Fibroblast of the conjunctiva (primary cell): ENCODE results near the gene LGR4.
"Not testable (repeated sequence)": the region's sequence is repeated elsewhere in the genome, so short reads cannot be mapped to it uniquely, and the experiment has no call there.

Source experiments
- DNase-seq: peaks from one replicate; pipeline ENCODE4 v3.0.0-alpha.2; 2010; ENCODE audit warnings: low read depth

The LGR4 gene

GRCh38 chr11:27347359-27348339 is 124.9 kb downstream of the LGR4 start:
- no peak for DNase-seq

DNA sequence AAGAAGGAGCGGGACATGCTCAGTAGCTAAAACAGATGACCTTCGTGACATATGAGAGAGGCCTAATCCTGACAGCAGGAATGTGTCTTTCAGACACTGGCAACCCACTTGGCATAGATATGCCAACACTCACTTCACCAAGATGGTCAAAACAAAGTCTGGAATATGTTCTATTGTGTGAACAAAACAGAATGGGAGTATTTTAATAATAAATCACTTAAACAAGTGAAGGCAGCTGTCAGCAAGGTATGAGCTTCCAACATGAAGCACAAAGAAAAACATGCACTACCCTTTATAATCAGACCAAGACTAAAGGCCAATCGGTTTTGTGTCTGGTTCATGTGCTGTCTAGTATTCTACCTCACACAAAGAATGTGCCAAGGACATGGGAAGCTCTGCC is 132.6 kb downstream of the LGR4 start:
- DNase-seq = no peak

DNA sequence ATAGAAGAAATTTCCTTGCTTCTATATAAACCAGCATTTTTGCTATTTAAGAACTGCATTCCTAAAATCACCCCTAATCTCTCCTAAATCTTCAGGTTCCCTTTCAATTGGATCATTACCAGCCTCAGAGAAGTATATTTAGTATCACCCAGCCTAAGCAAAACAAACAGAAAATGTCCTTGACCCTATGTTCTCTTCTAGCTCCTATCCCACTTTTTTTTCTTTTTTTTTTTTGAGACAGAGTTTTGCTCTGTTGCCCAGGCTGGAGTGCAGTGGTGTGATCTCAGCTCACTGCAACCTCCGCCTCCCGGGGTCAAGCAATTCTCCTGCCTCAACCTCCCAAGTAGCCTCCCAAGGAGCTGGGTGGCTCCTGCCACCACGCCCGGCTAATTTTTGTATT is 137.8 kb downstream of the LGR4 start:
- not testable (repeated sequence) for DNase-seq

DNA sequence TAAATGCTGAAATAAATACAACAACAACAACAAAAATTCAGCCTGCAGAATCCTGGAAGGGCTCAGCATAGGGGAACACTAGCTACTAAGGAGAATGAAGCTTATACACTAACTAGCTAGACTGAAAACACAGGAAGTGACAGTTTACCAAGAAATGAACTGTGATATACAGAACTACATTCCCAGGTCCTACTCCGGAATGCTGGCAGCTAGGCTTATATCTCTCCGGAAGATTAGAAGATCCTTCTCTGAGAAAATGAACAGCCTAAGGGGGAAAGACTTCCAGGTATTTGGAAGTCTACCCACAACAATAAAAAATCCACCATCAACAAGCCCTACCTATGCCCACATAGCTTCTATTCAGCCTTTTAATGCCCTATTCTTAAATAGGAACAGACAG is 140.6 kb downstream of the LGR4 start:
- no peak for DNase-seq

DNA sequence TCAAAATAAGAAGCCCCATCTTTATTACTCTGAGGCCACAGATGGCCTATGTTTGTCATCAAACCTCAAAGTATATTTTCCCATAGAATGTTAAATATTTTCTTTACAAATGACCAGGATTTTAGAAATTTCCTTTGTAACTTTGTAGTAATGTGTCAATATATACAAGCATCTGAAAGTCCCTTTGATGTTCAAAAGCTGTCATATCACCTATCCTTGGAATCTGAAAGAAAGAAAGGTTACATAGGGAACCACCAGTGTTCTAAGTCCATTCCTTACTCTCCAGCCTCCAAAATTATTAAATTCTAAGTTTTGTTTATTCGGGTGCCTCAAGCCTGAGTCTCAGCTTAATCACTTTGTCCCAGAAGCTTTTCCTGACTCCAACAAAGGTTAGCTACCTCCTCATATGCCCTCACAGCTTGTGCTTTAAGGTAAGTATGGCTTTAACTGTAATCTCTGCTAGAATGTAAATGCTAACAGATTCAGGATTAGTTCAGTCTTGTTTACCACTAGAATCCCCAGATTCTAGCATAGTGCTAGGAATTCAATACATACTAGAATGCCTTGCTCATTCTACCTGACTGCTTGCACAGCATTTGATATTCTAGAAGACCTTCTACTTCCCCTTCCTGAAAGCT is 141.8 kb downstream of the LGR4 start:
- no peak for DNase-seq

- no peak for DNase-seq
Observed at GRCh38 chr11:27329867-27330632, 142.5 kb downstream of the LGR4 start.

- DNase-seq = no peak
Observed at GRCh38 chr11:27328614-27329013, 144.0 kb downstream of the LGR4 start.

DNA sequence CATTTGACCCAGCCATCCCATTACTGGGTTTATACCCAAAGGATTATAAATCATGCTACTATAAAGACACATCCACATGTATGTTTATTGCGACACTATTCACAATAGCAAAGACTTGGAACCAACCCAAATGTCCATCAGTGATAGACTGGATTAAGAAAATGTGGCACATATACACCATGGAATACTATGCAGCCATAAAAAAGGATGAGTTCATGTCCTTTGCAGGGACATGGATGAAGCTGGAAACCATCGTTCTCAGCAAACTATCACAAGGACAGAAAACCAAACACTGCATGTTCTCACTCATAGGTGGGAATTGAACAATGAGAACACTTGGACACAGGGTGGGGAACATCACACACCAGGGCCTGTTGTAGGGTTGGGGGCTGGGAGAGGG is 145.5 kb downstream of the LGR4 start:
- DNase-seq = not testable (repeated sequence)

- not testable (repeated sequence) for DNase-seq
Observed at GRCh38 chr11:27322196-27322595, 150.4 kb downstream of the LGR4 start.

DNA sequence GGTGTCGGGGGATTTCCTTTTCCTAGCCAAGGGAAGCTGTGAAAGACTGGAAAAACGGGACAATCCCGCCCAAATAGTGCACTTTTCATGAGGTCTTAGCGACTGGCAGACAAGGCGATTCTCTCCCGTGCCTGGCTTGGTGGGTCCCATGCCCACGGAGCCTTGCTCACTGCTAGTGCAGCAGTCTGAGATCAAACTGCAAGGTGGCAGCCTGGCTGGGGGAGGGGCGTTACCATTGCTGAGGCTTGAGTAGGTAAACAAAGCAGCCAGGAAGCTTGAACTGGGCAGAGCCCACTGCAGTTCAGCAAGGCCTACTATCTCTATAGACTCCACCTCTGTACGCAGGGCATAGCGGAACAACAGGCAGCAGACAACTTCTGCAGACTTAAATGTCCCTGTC is 151.2 kb downstream of the LGR4 start:
- not testable (repeated sequence) for DNase-seq

DNA sequence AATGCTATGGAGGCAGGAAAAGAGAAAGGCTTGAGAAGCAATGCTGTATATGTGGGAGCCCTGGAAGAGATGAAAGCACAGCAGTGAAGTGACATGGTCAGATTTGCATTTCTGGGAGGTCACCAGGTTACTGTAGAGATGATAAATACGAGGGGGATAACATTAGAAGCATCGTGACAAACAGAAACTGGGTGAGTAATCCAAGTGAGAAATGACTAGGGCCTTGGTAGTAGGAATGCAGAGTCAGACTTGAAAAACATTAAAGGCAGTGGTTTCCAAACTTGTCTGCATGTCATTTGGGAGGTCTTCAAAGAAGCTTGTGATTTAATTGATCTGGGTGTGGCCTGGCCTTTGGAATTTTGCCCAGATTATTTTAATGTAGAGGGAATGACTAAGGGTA is 153.5 kb downstream of the LGR4 start:
- peak; percentile 17 for DNase-seq

DNA sequence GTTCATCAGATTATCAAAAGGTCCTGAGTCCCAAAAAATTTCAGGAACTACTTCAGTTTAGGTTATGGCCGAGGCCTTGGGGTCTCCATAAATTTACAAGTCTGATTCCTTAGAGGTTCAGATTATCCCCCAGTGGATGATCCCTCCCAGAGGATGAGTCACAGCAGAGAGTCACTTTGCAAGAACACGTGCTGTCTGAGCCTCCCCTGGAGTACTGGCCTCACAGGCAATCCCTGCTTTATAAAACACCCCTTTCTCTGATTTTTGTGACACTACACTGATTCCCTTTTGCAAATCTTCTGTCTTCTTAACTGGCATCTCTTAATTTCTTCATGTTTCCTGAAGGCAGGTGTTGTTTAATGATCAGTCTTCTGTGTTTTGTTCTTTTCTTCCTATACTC is 154.8 kb downstream of the LGR4 start:
- no peak for DNase-seq
